WTC11 (cell line): ENCODE measurements around the gene MORN1. TPM values are rescaled to one million over a fixed set of nuclear protein-coding genes. Genes with fewer than 3 reads are reported as not detected.
A peak's percentile ranks its signal among the peaks of the same experiment; 100 is the strongest.

Source experiments
- ATAC-seq: fragments of 200-7000 bp; cut with Tn5 transposase; 2 replicates; pipeline ENCODE4 v1.10.0; 2021; ENCODE audit warnings: mild to moderate bottlenecking, moderate library complexity
- CTCF ChIA-PET: fragments of 300-600 bp; sonication (Branson Sonifier 250); formaldehyde crosslinking; loops from one replicate; lab custom pipeline; 2021; ENCODE audit warnings: antibody characterized with exemption; lab: Charles Lee
- POLR2A ChIA-PET: fragments of 350-600 bp; sonication (Branson Sonifier 250); formaldehyde crosslinking; loops from one replicate; lab custom pipeline; 2021; ENCODE audit warnings: antibody characterized with exemption; lab: Charles Lee
- DNase-seq: peaks from one replicate; pipeline ENCODE4 v3.0.0; 2021; ENCODE audit warnings: low spot score
- H3K27ac Mint-ChIP-seq: 2 replicates; pipeline ENCODE4 v1.8.0; 2021; ENCODE audit warnings: mixed read lengths
- H3K27me3 Mint-ChIP-seq: 2 replicates; pipeline ENCODE4 v1.8.0; 2021; ENCODE audit warnings: low read depth, mild to moderate bottlenecking, moderate library complexity, mixed read lengths
- H3K36me3 Mint-ChIP-seq: 2 replicates; pipeline ENCODE4 v1.8.0; 2021; ENCODE audit warnings: mixed read lengths
- H3K4me1 Mint-ChIP-seq: 2 replicates; pipeline ENCODE4 v1.8.0; 2022; ENCODE audit warnings: mixed read lengths
- H3K4me3 Mint-ChIP-seq: 2 replicates; pipeline ENCODE4 v1.8.0; 2021; ENCODE audit warnings: mild to moderate bottlenecking, moderate library complexity, mixed read lengths
- H3K9me3 Mint-ChIP-seq: 2 replicates; pipeline ENCODE4 v1.8.0; 2021; ENCODE audit warnings: mixed read lengths
- JAZF1 ChIP-seq: fragments of 250-450 bp; sonication (Bioruptor Pico); IDR thresholded peaks from 2 replicates; pipeline ENCODE4 v1.9.0; 2021; ENCODE audit warnings: moderate library complexity, mild to moderate bottlenecking, inconsistent platforms
- MXD4 ChIP-seq: fragments of 250-450 bp; sonication (Bioruptor Pico); IDR thresholded peaks from 2 replicates; pipeline ENCODE4 v1.8.0; 2021; ENCODE audit warnings: mild to moderate bottlenecking, moderate library complexity, borderline replicate concordance
- NR1H2 ChIP-seq: sonication (generic); formaldehyde crosslinking; IDR thresholded peaks from 2 replicates; pipeline ENCODE4 v1.9.0; 2021; ENCODE audit warnings: mild to moderate bottlenecking, moderate library complexity, missing genetic modification reagents
- TCF7 ChIP-seq: sonication (generic); formaldehyde crosslinking; IDR thresholded peaks from 2 replicates; pipeline ENCODE4 v1.8.0; 2022; ENCODE audit warnings: mild to moderate bottlenecking, low read depth, missing genetic modification reagents, moderate library complexity
- TP53 ChIP-seq: sonication (generic); formaldehyde crosslinking; IDR thresholded peaks from 2 replicates; pipeline ENCODE4 v1.8.1; 2023; ENCODE audit warnings: mild to moderate bottlenecking, missing genetic modification reagents
- ZNF219 ChIP-seq: sonication (generic); formaldehyde crosslinking; IDR thresholded peaks from 2 replicates; pipeline ENCODE4 v1.8.0; 2023; ENCODE audit warnings: missing genetic modification reagents, mild to moderate bottlenecking, borderline replicate concordance
- ZNF396 ChIP-seq: fragments of 250-450 bp; sonication (Bioruptor Pico); IDR thresholded peaks from 2 replicates; pipeline ENCODE4 v1.8.0; 2021; ENCODE audit warnings: mild to moderate bottlenecking, moderate library complexity, borderline replicate concordance
- ZNF416 ChIP-seq: fragments of 250-450 bp; sonication (Bioruptor Pico); IDR thresholded peaks from 2 replicates; pipeline ENCODE4 v1.9.0; 2021; ENCODE audit warnings: mild to moderate bottlenecking, inconsistent platforms
- total RNA-seq: library from RNA; stranded (reverse); gene quantifications from 3 replicates; pipeline ENCODE4 v1.2.3, GENCODE V29; 2021
- TF ChIP-seq, protein P1 (sequence below): sonication (generic); formaldehyde crosslinking; IDR thresholded peaks from 2 replicates; pipeline ENCODE4 v1.8.1; 2023; ENCODE audit warnings: mild to moderate bottlenecking, missing genetic modification reagents, borderline replicate concordance
- TF ChIP-seq, protein P2 (sequence below): sonication (generic); formaldehyde crosslinking; IDR thresholded peaks from 2 replicates; pipeline ENCODE4 v1.8.0; 2022; ENCODE audit warnings: mild to moderate bottlenecking, missing genetic modification reagents
- TF ChIP-seq, protein P3 (sequence below): sonication (generic); formaldehyde crosslinking; conservative IDR thresholded peaks from 2 replicates; pipeline ENCODE4 v1.8.1; 2023; ENCODE audit warnings: mild to moderate bottlenecking, low read depth, missing genetic modification reagents, moderate library complexity
- TF ChIP-seq, protein P4 (sequence below): fragments of 250-450 bp; sonication (Bioruptor Pico); IDR thresholded peaks from 2 replicates; pipeline ENCODE4 v1.9.0; 2021; ENCODE audit warnings: mild to moderate bottlenecking
- TF ChIP-seq, protein P5 (sequence below): sonication (generic); formaldehyde crosslinking; IDR thresholded peaks from 2 replicates; pipeline ENCODE4 v1.8.0; 2023; ENCODE audit warnings: missing genetic modification reagents, mild to moderate bottlenecking, borderline replicate concordance

MORN1 gene
- total RNA-seq, 1 experiment from 2014 or later: 14.5 TPM

DNA sequence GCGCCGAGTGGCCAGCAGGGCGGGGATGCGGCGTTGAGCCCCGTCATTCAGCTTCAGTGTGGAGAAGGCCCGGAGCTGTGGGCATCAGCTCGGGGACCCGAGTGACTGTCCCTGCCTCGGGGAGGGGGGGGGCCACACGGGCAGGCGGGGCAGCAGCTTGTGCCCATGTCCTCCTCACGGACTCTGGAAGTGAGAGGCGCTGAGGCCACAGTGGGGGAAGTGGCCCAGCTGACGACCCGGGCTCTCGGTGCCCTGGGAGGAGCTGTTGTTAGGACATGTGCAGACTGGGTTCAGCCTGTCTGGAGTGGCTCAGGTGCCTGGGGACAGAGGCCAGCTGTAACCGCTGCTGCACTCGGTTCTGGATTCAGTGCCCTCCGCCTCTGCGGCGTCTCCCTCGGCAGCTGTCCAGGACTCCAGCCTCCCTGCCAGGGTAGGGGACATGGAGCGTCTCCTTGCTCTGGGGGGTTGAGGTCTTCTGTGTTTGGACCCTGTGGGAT is 92.2 kb downstream of the MORN1 start (continued):
- TF ChIP-seq, protein P1, sequence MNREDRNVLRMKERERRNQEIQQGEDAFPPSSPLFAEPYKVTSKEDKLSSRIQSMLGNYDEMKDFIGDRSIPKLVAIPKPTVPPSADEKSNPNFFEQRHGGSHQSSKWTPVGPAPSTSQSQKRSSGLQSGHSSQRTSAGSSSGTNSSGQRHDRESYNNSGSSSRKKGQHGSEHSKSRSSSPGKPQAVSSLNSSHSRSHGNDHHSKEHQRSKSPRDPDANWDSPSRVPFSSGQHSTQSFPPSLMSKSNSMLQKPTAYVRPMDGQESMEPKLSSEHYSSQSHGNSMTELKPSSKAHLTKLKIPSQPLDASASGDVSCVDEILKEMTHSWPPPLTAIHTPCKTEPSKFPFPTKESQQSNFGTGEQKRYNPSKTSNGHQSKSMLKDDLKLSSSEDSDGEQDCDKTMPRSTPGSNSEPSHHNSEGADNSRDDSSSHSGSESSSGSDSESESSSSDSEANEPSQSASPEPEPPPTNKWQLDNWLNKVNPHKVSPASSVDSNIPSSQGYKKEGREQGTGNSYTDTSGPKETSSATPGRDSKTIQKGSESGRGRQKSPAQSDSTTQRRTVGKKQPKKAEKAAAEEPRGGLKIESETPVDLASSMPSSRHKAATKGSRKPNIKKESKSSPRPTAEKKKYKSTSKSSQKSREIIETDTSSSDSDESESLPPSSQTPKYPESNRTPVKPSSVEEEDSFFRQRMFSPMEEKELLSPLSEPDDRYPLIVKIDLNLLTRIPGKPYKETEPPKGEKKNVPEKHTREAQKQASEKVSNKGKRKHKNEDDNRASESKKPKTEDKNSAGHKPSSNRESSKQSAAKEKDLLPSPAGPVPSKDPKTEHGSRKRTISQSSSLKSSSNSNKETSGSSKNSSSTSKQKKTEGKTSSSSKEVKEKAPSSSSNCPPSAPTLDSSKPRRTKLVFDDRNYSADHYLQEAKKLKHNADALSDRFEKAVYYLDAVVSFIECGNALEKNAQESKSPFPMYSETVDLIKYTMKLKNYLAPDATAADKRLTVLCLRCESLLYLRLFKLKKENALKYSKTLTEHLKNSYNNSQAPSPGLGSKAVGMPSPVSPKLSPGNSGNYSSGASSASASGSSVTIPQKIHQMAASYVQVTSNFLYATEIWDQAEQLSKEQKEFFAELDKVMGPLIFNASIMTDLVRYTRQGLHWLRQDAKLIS: no peak
- TF ChIP-seq, protein P2, sequence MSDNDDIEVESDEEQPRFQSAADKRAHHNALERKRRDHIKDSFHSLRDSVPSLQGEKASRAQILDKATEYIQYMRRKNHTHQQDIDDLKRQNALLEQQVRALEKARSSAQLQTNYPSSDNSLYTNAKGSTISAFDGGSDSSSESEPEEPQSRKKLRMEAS (CRISPR knock-in tag): no peak
- TF ChIP-seq, all 79 proteins: peak for 0

DNA sequence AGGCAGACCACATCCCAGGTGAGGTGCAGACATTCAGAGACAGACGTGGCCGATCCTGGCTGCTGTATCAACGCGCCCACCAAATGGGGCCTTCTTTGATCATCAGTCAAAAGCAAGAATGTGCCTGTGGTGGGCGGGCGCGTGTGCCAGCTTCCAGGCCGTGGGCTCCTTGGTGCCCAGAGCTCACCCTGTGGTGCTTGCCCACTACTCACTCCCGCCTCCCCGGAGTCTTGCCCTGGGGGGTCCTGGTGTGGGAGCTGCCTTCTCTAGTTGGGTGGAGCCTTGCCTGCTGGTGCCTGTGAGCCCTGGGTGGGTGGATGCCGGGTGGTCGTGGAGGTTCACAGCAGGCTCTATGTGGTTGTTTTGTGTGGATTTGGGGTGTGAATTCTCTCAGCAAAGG is 92.7 kb downstream of the MORN1 start:
- ChIA-PET POLR2A (interaction anchor here (0.9 kb wide), 1 partner anchor 99 kb away, joined by 3 read pairs; no protein-coding TSS in a partner anchor), CTCF (interaction anchor here (1.3 to 1.5 kb wide), 2 partner anchors 13 to 61 kb away, joined by 3 to 9 read pairs; no protein-coding TSS in a partner anchor)
- TF ChIP-seq, protein P3, sequence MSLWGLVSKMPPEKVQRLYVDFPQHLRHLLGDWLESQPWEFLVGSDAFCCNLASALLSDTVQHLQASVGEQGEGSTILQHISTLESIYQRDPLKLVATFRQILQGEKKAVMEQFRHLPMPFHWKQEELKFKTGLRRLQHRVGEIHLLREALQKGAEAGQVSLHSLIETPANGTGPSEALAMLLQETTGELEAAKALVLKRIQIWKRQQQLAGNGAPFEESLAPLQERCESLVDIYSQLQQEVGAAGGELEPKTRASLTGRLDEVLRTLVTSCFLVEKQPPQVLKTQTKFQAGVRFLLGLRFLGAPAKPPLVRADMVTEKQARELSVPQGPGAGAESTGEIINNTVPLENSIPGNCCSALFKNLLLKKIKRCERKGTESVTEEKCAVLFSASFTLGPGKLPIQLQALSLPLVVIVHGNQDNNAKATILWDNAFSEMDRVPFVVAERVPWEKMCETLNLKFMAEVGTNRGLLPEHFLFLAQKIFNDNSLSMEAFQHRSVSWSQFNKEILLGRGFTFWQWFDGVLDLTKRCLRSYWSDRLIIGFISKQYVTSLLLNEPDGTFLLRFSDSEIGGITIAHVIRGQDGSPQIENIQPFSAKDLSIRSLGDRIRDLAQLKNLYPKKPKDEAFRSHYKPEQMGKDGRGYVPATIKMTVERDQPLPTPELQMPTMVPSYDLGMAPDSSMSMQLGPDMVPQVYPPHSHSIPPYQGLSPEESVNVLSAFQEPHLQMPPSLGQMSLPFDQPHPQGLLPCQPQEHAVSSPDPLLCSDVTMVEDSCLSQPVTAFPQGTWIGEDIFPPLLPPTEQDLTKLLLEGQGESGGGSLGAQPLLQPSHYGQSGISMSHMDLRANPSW (CRISPR knock-in tag): no peak
- TF ChIP-seq, protein P4, sequence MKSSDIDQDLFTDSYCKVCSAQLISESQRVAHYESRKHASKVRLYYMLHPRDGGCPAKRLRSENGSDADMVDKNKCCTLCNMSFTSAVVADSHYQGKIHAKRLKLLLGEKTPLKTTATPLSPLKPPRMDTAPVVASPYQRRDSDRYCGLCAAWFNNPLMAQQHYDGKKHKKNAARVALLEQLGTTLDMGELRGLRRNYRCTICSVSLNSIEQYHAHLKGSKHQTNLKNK (CRISPR knock-in tag): no peak
- TF ChIP-seq, protein P2 (CRISPR knock-in tag): no peak
- TF ChIP-seq ZNF396 (CRISPR knock-in tag) (no peak), JAZF1 (CRISPR knock-in tag) (no peak), TP53 (no peak), MXD4 (CRISPR knock-in tag) (no peak), ZNF416 (CRISPR knock-in tag) (no peak), ZNF219 (CRISPR knock-in tag) (no peak), TCF7 (no peak), NR1H2 (CRISPR knock-in tag) (no peak)
- TF ChIP-seq, protein P5, sequence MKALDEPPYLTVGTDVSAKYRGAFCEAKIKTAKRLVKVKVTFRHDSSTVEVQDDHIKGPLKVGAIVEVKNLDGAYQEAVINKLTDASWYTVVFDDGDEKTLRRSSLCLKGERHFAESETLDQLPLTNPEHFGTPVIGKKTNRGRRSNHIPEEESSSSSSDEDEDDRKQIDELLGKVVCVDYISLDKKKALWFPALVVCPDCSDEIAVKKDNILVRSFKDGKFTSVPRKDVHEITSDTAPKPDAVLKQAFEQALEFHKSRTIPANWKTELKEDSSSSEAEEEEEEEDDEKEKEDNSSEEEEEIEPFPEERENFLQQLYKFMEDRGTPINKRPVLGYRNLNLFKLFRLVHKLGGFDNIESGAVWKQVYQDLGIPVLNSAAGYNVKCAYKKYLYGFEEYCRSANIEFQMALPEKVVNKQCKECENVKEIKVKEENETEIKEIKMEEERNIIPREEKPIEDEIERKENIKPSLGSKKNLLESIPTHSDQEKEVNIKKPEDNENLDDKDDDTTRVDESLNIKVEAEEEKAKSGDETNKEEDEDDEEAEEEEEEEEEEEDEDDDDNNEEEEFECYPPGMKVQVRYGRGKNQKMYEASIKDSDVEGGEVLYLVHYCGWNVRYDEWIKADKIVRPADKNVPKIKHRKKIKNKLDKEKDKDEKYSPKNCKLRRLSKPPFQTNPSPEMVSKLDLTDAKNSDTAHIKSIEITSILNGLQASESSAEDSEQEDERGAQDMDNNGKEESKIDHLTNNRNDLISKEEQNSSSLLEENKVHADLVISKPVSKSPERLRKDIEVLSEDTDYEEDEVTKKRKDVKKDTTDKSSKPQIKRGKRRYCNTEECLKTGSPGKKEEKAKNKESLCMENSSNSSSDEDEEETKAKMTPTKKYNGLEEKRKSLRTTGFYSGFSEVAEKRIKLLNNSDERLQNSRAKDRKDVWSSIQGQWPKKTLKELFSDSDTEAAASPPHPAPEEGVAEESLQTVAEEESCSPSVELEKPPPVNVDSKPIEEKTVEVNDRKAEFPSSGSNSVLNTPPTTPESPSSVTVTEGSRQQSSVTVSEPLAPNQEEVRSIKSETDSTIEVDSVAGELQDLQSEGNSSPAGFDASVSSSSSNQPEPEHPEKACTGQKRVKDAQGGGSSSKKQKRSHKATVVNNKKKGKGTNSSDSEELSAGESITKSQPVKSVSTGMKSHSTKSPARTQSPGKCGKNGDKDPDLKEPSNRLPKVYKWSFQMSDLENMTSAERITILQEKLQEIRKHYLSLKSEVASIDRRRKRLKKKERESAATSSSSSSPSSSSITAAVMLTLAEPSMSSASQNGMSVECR: no peak
- DNase-seq: no peak
- Mint-ChIP-seq H3K9me3 (no peaks in the 10 kb centered on the region), H3K27me3 (no peaks in the 10 kb centered on the region), H3K36me3 (peaks cover 4% of the 10 kb centered on the region), H3K4me3 (no peak overlapping the region), H3K27ac (peak overlapping the region; percentile 87), H3K4me1 (peaks cover 7% of the 10 kb centered on the region; the same call in 1 of the 2 replicates)
- ATAC-seq: no peak
